Posterior vena cava (tissue), 2 donors: ENCODE data around the gene KIAA0586. TPM values are rescaled to one million over a fixed set of nuclear protein-coding genes. Genes with fewer than 3 reads are reported as not detected.

Experiments used
- DNase-seq: peaks from one replicate; pipeline ENCODE4 v3.0.0-alpha.2; 2020; ENCODE audit warnings: low spot score
- intact Hi-C, 2 donors: fragments of 100-400 bp; cut with DNase I; formaldehyde crosslinking; loops; one replicate each; pipeline versions ENCODE4 v1.14.1 to v1.14.2; 2022 to 2023
- total RNA-seq, 2 donors: library from RNA; stranded (reverse); fragmentation: NEBNext Ultra II Directional; extraction: Animal tissue kit (Norgen Biotek cat#: 25700); gene quantifications; one replicate each; pipeline ENCODE4 v1.2.1, GENCODE V29; 2021
- donor health status: DM: yes; HTN: yes; CAD: no.
- donor health status: DM: yes; HTN: yes; CAD: no.

KIAA0586 gene
- total RNA-seq, 2 donors from 2014 or later, result 14.7 to 15.5 TPM

GRCh38 chr14:58535044-58535443 lies 107.5 kb downstream of the KIAA0586 start:
- intact Hi-C loops, result no loop called here

DNA sequence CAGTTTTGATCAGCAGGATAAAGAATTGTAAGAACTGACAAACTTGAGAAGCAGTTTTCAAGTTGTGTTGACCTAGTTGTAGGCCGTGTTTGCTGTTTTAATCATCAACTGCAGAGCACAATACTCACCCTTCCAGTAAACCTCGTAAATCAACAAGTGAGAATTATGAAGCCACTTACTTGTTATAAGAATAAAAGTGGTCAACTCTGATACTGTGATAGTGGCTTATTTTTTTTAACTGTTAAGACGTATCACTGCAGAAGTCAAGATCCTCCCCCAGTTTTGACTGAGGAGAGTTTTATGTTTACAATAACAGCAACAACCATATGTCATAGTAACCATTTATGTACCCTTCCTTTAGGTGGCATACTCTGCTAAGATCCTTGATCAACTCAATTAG lies 109.5 kb downstream of the KIAA0586 start:
- no peak for DNase-seq
- intact Hi-C loops, result no loop called here

More at GRCh38 chr14:58535044-58535443, 107.5 kb downstream of the KIAA0586 start:
- DNase-seq, result no peak

- intact Hi-C loops, result no loop called here
- DNase-seq, result no peak
These were observed 113.5 kb downstream of the KIAA0586 start for GRCh38 chr14:58540749-58541632.

DNA sequence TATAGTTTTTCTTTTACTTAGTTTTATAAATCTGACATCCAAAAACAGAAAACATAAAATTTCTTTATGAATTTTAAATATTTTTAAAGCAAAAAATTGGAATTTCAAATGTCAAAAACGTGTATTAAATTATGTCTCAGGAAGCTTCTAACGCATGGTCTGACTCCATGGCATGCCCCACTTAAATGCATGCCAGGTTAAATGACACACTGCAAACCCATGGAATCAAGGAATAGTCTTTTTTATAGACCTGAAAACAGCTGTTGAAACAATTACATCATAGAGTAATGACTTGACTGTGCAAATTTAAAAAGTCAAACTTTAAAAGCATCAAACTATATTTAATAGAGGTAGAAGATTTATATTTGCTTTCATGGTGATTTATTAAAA lies 114.1 kb downstream of the KIAA0586 start:
- DNase-seq, result no peak
- intact Hi-C loops, result no loop called here

GRCh38 chr14:58543253-58543652 lies 115.7 kb downstream of the KIAA0586 start:
- intact Hi-C loops, result no loop called here

DNA sequence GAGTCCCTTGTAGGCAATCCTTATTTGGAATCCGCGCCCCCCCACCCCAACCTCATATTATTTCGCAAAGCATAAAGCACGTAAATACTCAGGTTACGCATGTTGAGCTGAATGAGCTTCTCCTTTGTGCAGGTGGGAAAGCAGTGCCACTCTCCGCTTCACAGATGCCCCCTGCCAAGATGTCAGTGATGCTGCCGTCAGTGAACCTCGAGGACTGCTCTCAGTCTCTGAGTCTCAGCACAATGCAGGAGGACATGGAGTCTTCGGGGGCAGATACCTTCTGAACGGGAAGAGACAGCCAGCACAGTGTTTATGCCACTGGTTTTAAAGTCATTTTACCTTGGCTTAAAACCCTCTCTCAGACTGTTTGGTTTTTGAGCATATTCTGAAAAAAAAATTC lies 120.1 kb downstream of the KIAA0586 start:
- no peak for DNase-seq
- intact Hi-C loops, result no loop called here

More at GRCh38 chr14:58543253-58543652, 115.7 kb downstream of the KIAA0586 start:
- no peak for DNase-seq

- intact Hi-C loops, result no loop called here
- no peak for DNase-seq
These were observed 121.7 kb downstream of the KIAA0586 start for GRCh38 chr14:58549105-58549757.

DNA sequence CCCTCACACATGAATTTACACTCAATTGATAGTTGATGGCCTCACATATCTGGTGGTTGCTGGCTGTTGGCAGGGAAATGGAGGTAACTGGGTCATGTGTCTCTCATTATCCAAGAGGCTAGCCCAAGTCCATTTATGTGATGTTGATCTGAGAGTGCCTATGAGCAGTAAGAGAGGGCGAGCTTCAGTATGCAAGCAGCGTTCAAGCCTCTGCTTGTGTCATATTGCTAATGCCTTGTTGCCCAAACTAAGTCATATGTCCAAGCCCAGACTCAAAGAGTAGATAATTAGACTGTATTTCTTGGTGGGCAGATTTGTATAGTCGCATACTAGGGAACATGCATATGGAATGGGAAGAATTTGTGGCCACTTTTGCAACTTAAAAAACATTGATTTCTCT lies 126.4 kb downstream of the KIAA0586 start:
- no peak for DNase-seq
- intact Hi-C loops, result no loop called here

DNA sequence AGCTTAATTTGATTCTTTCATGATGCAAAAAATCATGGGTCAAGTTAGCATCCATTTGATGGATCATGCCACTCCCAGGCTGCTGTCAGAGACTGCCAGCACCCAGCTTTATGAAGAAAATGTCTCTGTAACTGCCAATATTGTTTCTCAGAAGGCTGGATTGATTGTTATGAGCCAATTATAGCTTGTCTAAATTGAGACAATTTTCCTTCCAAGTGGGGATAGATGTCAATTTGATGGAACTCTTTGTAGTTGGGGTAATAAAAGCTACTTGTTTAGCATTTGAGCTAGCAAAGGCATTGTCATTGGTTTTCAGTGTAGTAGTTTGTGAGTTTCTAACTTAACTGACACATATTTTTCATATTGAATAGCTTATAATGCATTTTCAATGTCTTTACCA lies 128.1 kb downstream of the KIAA0586 start:
- intact Hi-C loops, result no loop called here
- no peak for DNase-seq

DNA sequence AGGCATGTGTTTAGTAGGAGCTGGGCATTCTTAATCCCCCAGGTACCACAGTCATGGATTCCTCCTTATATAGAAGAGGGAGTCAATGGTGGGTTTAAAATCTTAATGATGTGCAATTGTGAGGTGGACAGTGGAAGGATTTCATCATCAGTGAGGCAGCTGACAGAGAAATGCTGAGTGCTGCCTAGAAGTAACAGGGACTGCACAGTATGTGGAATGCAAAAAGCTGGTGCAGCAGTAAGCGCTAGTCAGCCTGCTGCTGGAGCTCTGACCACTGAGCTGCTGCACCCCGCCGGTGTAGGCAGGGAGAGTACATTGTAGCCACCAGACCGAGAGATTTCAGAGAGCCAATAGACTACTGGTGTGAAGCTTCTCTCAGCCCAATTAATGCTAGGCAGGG lies 129.7 kb downstream of the KIAA0586 start:
- no peak for DNase-seq
- intact Hi-C loops, result no loop called here

DNA sequence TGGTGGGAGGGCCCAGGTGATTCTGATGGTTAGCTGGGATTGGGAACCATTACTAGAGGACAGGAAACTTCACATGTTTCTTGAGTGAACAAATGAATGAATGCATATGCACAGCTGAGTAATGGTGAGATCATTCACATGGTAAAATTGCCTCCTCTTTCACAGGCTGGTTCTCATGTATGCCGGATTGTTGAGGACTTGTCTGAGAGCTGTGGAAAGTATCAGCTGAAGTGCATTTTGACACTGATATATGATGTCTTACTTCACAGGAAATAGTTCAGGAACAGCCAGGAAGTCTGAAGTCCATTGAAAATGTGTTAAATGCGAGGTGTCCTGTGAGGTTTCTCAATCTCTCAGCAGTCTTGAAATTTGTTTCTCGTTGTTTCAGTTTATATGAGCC lies 132.7 kb downstream of the KIAA0586 start:
- DNase-seq, result no peak
- intact Hi-C loops, result no loop called here

- no peak for DNase-seq
- intact Hi-C loops, result no loop called here
These were observed 134.6 kb downstream of the KIAA0586 start for GRCh38 chr14:58562141-58562540.

DNA sequence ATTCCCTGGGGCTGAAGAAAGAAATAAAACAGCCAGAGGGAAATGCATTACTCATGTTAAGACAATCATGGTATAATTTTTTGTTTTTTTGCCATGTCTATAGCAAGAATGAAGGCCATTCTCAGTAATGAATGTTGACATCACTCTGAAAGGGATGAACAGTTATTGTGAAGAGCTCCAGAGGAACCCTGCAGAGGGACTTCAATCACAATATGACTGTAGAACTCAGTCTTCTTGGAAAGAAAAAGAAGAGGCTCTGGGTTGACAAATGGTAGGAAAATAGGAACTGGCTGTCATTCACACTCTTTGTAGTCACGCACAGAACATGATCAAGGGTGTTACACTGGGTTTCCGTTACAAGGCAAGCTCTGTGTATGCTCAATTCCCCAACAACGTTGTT lies 136.5 kb downstream of the KIAA0586 start:
- intact Hi-C loops, result no loop called here

DNA sequence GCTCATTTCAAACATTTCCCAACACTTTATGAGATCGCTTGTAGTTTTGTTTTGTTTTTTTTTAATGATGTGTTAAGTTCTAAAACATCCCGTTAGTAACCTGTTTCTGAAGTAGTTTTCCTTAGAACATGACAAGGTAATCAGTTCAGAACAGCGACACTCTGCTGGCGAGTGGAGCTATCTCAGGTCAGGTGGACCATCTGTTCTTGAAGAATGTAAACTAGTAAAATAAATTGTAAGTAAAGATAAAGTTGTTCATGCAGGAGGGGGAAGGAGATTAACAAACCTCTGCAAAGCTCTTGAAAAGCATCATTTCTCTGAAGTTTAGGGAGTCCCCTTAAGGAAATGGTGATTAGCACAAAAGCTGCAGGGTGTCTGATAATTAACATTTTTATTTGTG lies 138.3 kb downstream of the KIAA0586 start:
- intact Hi-C loops, result no loop called here
- no peak for DNase-seq

More for the DNA sequence above, 136.5 kb downstream of the KIAA0586 start:
- no peak for DNase-seq

- intact Hi-C loops, result no loop called here
- no peak for DNase-seq
These were observed 139.5 kb downstream of the KIAA0586 start for GRCh38 chr14:58566979-58567378.

GRCh38 chr14:58568322-58568721 lies 140.8 kb downstream of the KIAA0586 start:
- DNase-seq, result no peak
- intact Hi-C loops, result no loop called here

DNA sequence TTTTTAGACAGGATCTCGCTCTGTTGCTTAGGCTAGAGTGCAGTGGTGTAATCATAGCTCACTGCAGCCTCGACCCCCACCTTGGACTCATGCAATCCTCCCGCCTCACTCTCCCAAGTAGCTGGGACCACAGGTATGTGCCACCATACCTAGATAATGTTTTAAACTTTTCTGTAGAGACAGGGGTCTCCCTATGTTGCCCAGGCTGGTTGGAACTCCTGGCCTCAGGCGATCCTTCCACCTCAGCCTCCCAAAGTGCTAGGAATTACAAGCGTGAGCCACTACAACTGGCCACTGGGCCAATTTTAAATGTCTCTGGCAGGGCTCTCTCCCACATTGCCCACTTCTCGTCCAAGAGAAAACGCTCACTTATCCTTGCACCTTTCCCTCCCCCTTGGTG lies 143.7 kb downstream of the KIAA0586 start:
- intact Hi-C loops, result no loop called here
- DNase-seq, result no peak

DNA sequence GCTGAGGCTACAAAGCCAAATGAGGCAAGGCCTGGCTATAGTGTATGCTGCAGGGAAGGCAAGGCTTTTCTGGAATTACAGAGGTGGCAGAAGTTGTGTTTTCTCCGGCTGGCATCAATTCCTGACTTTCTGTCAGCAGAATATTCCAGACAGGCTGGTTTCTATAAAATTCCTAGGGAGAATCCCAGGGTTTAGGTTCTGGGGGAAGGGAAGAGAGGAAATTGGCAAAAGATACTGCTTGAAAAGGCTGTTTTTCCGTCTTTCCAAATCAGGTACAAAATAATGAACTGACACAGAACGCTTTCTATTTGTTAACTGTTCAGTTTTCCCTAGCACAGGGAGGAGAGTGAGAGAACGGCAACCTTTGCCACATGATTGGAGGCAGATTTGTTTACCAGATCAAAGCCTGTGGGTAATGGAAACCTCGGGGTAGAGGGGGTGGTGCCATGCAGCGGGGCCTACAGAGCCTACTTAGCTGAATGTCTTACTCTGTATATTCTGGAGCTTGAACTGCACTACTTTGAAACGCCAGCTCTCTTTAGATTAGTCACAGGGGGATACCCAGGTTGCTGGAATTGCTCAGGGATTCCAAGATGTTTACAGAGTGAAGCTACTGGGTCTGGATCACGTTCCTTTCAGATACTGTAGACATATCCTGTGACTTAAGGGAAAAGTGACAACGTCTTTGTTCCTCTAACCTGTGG lies 144.4 kb downstream of the KIAA0586 start:
- no peak for DNase-seq
- intact Hi-C loops, result no loop called here

GRCh38 chr14:58572473-58572853 lies 144.9 kb downstream of the KIAA0586 start:
- intact Hi-C loops, result no loop called here
- DNase-seq, result no peak

- intact Hi-C loops, result no loop called here
- DNase-seq, result no peak
These were observed 145.3 kb downstream of the KIAA0586 start for GRCh38 chr14:58572863-58573262.
